Measurements from ENCODE around the gene PCDHA1.
"Not testable (repeated sequence)": the region's sequence is repeated elsewhere in the genome, so short reads cannot be mapped to it uniquely, and the experiment has no call there.

Gene PCDHA1

DNA sequence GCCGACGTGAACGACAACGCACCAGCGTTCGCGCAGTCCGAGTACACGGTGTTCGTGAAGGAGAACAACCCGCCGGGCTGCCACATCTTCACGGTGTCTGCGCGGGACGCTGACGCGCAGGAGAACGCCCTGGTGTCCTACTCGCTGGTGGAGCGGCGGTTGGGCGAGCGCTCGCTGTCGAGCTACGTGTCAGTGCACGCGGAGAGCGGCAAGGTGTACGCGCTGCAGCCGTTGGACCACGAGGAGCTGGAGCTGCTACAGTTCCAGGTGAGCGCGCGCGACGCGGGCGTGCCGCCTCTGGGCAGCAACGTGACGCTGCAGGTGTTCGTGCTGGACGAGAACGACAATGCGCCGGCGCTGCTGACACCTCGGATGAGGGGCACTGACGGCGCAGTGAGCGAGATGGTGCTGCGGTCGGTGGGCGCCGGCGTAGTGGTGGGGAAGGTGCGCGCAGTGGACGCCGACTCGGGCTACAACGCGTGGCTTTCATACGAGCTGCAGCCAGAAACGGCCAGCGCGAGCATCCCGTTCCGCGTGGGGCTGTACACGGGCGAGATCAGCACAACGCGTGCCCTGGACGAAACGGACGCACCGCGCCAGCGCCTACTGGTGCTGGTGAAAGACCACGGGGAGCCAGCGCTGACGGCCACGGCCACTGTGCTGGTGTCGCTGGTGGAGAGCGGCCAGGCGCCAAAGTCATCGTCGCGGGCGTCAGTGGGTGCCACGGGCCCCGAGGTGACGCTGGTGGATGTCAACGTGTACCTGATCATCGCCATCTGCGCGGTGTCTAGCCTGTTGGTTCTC is 64.1 kb downstream of the PCDHA1 start:
- not testable (repeated sequence) for DNase-seq (ENCODE audit: low read depth)

DNA sequence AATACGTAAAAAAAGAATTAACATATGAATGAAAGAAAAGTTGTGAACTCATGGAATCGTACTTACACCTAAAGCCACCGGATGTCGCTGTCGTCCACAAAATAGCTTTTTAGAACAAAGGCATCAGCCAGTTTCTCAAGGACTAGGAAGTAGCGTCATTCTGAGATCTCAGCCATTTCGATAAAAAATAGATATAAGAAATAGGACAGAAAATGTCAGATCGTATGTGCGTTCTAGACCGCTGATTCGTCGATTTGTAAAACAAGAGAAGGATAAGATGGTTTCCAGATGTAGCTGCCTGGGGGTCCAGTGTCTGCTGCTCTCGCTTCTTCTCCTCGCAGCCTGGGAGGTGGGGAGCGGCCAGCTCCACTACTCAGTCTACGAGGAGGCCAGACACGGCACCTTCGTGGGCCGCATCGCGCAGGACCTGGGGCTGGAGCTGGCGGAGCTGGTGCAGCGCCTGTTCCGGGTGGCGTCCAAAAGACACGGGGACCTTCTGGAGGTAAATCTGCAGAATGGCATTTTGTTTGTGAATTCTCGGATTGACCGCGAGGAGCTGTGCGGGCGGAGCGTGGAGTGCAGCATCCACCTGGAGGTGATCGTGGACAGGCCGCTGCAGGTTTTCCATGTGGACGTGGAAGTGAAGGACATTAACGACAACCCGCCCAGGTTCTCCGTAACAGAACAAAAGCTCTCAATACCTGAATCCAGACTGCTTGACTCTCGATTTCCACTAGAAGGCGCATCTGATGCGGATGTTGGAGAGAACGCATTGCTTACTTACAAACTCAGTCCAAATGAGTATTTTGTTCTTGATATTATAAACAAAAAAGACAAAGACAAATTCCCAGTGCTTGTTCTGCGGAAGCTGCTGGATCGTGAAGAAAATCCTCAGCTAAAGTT is 70.1 kb downstream of the PCDHA1 start, which contains the start of gene PCDHA10:
PCDHA10 (plus strand) TSS at position 126 of the 903 bp plus-strand sequence; CDS start at position 278, 152 bp downstream.
- DNase-seq (ENCODE audit: low read depth), result no peak

DNA sequence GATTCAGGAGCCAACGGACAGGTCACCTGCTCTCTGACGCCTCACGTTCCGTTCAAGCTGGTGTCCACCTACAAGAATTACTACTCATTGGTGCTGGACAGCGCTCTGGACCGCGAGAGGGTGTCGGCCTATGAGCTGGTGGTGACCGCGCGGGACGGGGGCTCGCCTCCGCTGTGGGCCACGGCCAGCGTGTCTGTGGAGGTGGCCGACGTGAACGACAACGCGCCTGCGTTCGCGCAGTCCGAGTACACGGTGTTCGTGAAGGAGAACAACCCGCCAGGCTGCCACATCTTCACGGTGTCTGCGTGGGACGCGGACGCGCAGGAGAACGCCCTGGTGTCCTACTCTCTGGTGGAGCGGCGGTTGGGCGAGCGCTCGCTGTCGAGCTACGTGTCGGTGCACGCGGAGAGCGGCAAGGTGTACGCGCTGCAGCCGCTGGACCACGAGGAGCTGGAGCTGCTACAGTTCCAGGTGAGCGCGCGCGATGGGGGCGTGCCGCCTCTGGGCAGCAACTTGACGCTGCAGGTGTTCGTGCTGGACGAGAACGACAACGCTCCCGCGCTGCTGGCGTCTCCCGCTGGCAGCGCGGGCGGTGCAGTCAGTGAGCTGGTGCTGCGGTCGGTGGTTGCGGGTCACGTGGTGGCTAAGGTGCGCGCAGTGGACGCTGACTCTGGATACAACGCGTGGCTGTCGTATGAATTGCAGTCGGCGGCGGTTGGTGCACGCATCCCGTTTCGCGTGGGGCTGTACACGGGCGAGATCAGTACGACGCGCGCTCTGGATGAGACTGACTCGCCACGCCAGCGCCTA is 71.4 kb downstream of the PCDHA1 start:
- DNase-seq (ENCODE audit: low read depth), result no peak

DNA sequence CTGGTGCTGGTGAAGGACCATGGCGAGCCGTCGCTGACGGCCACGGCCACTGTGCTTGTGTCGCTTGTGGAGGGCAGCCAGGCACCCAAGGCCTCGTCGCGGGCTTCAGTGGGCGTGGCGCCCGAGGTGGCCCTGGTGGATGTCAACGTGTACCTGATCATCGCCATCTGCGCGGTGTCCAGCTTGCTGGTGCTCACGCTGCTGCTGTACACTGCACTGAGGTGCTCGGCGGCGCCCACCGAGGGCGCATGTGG is 72.0 kb downstream of the PCDHA1 start:
- no peak for DNase-seq (ENCODE audit: low read depth)

DNA sequence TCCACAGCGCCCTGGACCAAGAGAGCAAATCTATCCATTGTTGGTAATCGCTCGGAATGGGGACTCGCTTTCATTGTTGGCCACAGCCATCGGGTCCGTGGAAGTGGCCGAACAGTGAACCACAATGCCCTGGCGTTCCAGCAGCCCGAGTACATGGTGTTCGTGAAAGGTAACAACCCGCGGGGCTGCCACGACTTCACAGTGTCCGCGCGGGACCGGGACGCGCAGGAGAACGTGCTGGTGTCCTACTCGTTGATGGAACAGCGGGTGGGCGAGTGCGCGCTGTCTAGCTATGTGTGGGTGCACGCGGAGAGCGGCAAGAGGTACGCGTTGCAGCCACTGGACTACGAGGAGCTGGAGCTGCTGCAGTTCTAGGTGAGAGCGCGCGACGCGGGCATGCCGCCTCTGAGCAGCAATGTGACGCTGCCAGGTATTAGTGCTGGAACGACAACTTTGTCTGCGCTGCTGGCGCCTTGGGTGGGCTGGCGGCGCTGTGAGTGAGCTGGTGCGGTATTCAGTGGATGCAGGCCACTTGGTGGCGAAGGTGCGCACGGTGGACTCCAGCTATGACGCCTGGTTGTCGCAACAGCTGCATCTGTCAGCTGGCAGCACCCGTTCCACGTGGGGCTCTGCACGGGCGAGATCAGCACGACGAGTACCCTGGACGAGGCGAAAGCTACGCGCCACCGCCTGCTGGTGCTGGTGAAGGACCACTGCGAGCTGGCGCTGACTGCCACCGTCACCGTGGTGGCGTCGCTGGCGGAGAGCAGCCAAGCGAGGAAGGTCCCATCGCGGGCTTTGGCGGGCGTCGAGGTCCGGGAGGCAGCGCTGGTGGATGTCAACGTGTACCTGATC is 76.7 kb downstream of the PCDHA1 start:
- no peak for DNase-seq (ENCODE audit: low read depth)

DNA sequence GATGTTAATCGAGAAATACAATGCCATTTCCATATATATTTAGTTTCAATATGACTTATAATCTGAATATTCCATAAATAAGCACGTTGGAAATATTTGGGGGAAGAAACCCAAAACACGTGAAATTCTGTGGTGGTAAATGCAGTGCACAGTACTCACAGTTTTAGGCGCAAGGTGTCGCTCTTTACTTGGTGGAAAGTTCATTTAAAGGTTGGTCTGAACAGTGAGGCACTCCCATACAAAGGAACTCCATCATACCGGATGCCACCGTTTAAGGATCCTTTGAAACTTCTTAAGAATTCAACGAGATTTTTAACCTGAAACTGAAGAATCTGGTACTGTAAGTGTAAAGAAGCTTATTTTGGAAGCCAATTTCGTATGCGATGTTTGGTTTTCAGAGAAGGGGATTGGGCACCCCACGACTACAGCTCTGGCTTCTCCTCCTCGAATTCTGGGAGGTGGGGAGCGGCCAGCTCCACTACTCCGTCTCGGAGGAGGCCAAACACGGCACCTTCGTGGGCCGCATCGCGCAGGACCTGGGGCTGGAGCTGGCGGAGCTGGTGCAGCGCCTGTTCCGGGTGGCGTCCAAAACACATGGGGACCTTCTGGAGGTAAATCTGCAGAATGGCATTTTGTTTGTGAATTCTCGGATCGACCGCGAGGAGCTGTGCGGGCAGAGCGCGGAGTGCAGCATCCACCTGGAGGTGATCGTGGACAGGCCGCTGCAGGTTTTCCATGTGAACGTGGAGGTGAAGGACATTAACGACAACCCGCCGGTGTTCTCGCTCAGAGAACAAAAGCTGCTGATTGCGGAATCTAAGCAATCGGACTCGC is 83.0 kb downstream of the PCDHA1 start, which contains the start of gene PCDHA11:
PCDHA11 (plus strand) TSS at position 237 of the 834 bp plus-strand sequence; CDS start at position 384, 147 bp downstream.
- DNase-seq (ENCODE audit: low read depth), result no peak

DNA sequence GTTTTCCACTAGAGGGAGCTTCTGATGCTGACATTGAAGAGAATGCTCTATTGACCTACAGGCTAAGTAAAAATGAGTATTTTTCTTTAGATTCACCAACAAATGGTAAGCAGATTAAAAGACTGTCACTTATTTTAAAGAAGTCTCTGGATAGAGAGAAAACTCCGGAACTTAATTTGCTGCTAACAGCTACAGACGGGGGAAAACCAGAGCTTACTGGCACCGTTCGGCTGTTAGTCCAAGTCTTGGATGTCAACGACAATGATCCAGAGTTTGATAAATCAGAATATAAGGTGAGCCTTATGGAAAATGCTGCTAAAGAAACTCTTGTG is 83.6 kb downstream of the PCDHA1 start:
- no peak for DNase-seq (ENCODE audit: low read depth)

DNA sequence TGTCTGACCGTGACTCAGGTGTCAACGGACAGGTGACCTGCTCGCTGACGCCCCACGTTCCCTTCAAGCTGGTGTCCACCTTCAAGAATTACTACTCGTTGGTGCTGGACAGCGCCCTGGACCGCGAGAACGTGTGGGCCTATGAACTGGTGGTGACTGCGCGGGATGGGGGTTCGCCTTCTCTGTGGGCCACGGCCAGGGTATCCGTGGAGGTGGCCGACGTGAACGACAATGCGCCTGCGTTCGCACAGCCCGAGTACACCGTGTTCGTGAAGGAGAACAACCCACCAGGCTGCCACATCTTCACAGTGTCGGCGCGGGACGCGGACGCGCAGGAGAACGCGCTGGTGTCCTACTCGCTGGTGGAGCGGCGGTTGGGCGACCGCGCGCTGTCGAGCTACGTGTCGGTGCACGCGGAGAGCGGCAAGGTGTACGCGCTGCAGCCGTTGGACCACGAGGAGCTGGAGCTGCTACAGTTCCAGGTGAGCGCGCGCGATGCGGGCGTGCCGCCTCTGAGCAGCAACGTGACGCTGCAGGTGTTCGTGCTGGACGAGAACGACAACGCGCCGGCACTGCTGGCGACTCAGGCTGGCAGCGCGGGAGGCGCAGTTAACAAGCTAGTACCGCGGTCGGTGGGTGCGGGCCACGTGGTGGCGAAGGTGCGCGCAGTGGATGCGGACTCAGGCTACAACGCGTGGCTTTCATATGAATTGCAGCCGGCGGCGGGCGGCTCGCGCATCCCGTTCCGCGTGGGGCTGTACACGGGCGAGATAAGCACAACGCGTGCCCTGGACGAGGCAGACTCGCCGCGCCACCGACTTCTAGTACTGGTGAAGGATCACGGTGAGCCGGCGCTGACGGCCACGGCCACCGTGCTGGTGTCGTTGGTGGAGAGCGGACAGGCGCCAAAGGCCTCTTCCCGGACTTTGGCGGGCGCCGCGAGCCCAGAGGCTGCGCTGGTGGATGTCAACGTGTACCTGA is 84.6 kb downstream of the PCDHA1 start:
- DNase-seq (ENCODE audit: low read depth), result no peak

DNA sequence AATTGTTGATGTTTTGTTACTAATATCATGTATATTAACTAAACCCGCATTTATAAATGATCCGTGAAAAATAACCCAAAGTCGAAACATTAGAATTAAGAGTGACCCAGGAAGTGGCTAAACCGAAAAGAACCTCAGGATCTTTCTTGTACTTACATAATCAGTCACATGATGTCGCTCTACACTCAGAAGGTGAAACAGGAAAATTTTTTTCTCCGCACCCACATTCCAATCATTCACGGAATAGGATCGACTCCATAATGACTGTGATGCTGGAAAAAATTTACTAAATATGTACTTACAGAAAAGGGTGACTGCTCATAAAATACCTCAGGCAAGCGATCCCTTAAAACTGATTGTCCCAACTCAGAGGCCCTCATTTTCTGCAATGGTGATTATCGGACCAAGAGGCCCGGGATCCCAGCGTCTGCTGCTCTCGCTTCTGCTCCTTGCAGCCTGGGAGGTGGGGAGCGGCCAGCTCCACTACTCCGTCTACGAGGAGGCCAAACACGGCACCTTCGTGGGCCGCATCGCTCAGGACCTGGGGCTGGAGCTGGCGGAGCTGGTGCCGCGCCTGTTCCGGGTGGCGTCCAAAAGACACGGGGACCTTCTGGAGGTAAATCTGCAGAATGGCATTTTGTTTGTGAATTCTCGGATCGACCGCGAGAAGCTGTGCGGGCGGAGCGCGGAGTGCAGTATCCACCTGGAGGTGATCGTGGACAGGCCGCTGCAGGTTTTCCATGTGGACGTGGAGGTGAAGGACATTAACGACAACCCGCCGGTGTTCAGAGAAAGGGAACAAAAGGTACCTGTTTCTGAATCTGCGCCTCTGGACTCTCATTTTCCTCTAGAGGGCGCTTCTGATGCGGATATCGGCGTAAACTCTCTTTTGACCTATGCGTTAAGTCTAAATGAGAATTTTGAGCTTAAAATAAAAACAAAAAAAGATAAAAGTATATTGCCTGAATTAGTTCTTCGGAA is 89.4 kb downstream of the PCDHA1 start, which contains the start of gene PCDHA12:
PCDHA12 (plus strand) TSS at position 224 of the 981 bp plus-strand sequence; CDS start at position 389, 165 bp downstream.
- no peak for DNase-seq (ENCODE audit: low read depth)

DNA sequence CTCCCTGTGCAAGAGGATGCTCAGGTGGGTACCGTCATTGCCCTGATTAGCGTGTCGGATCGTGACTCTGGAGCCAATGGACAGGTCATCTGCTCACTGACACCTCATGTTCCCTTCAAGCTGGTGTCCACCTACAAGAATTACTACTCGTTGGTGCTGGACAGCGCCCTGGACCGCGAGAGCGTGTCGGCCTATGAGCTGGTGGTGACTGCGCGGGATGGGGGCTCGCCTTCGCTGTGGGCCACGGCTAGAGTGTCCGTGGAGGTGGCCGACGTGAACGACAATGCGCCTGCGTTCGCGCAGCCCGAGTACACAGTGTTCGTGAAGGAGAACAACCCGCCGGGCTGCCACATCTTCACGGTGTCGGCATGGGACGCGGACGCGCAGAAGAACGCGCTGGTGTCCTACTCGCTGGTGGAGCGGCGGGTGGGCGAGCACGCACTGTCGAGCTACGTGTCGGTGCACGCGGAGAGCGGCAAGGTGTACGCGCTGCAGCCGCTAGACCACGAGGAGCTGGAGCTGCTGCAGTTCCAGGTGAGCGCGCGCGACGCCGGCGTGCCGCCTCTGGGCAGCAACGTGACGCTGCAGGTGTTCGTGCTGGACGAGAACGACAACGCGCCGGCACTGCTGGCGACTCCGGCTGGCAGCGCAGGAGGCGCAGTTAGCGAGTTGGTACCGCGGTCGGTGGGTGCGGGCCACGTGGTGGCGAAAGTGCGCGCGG is 90.8 kb downstream of the PCDHA1 start:
- DNase-seq (ENCODE audit: low read depth), result not testable (repeated sequence)

DNA sequence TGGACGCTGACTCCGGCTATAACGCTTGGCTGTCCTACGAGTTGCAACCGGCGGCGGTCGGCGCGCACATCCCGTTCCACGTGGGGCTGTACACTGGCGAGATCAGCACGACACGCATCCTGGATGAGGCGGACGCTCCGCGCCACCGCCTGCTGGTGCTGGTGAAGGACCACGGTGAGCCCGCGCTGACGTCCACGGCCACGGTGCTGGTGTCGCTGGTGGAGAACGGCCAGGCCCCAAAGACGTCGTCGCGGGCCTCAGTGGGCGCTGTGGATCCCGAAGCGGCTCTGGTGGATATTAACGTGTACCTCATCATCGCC is 91.3 kb downstream of the PCDHA1 start:
- no peak for DNase-seq (ENCODE audit: low read depth)

DNA sequence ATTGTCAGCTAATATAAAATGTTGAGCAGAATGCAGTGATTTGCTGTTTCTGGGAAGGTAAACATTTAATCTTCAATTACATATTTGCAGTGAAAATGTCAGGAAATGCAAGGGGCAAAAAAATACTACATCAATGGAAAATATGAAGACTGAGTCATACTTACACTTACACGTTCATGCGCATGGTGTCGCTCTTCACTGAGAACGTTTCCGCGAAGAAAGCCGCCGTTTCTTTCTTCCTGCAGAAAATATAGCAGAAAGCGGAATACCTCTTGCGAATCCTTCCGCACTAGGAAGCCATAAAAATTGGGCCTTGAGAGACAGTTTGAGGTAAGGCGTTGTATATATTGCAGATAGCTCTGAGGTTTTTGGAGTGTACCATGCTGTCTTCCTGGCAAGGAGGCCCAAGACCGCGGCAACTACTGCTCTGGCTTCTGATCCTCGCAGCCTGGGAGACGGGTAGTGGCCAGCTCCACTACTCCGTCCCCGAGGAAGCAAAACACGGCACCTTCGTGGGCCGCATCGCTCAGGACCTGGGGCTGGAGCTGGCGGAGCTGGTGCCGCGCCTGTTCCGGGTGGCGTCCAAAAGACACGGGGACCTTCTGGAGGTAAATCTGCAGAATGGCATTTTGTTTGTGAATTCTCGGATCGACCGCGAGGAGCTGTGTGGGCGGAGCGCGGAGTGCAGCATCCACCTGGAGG is 96.1 kb downstream of the PCDHA1 start, which contains the start of gene PCDHA13:
PCDHA13 (plus strand) TSS at position 236 of the 702 bp plus-strand sequence; CDS start at position 381, 145 bp downstream.
- DNase-seq (ENCODE audit: low read depth), result no peak

DNA sequence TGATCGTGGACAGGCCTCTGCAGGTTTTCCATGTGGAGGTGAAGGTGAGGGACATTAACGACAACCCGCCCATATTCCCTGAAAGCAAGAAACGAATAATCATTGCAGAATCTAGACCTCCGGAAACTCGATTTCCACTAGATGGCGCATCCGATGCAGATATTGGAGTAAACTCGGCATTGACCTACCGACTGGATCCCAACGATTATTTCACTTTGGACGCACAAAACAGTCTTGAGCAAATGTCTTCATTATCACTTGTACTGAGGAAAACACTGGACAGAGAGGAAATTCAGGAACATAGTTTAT is 96.6 kb downstream of the PCDHA1 start:
- DNase-seq (ENCODE audit: low read depth), result no peak

DNA sequence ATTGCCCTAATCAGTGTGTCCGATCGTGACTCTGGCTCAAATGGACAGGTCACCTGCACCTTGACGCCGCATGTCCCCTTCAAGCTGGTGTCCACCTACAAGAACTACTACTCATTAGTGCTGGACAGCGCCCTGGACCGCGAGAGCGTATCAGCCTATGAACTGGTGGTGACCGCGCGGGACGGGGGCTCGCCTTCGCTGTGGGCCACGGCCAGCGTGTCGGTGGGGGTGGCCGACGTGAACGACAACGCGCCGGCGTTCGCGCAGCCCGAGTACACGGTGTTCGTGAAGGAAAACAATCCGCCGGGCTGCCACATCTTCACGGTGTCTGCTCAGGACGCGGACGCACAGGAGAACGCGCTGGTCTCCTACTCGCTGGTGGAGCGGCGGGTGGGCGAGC is 97.4 kb downstream of the PCDHA1 start:
- no peak for DNase-seq (ENCODE audit: low read depth)

DNA sequence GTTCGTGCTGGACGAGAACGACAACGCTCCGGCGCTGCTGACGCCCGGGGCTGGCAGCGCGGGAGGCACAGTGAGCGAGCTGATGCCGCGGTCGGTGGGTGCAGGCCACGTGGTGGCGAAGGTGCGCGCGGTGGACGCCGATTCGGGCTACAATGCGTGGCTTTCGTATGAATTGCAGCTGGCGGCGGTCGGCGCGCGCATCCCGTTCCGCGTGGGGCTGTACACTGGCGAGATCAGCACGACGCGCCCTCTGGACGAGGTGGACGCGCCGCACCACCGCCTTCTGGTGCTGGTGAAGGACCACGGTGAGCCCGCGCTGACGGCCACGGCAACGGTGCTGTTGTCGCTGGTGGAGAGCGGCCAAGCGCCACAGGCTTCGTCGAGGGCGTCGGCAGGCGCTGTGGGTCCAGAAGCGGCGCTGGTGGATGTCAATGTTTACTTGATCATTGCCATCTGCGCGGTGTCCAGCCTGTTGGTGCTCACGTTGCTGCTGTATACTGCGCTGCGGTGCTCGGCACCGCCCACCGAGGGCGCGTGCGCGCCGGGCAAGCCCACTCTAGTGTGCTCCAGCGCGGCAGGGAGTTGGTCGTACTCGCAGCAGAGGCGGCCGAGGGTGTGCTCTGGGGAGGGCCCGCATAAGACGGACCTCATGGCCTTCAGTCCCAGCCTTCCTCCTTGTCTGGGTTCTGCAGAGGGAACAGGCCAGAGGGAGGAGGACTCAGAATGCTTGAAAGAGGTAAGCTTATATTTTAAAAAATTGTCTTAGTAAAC is 98.2 kb downstream of the PCDHA1 start:
- no peak for DNase-seq (ENCODE audit: low read depth)

DNA sequence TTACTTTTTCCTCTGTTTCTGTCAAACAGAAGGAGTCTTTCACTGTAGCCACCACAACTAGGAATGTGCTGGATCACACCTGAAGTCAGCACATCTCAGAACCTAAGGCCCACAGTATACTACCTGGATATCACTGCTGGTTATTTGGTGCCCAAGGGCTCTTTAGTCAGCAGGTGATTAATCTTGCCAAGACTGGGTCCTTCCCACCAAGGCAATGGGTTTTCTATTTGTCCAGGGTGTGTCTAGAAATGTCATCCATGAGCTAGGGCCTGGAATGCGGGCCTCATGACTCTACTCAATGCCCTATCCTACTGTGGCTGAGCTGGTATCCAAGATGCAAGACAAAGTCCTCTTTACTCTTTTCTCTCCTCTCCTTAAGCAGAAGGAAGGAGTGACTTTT is 130.4 kb downstream of the PCDHA1 start:
- no peak for DNase-seq (ENCODE audit: low read depth)
